SK-N-DZ (cell line): Measurements from ENCODE around the gene SLIT1.

ENCODE experiments used
- DNase-seq: peaks from one replicate; pipeline ENCODE4 v3.0.0-alpha.2; 2015; ENCODE audit warnings: low spot score

SLIT1 gene

DNA sequence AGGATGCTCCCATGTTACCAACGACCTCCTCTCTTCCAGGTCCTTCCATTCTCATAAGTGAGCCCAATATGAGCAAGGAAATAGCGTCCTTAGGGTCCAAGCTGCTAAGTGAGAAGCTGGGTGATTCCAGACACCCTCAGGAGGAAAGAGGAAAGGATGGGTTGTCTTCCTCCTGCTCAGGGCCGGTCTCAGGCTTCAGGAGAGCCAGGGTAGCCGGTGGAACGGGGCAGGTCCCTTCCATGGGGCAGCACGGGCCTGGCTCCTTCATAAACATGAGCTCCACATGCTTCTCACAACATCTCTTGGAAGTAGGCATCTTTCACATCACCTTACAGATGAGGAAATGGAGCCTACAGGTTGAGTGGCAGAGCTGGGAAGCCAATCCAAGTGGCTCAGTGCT, 12.7 kb downstream of the SLIT1 start:
- no peak for DNase-seq

- no peak for DNase-seq
These were observed 14.8 kb downstream of the SLIT1 start for GRCh38 chr10:97171001-97171400.

GRCh38 chr10:97169911-97170693, 15.7 kb downstream of the SLIT1 start:
- DNase-seq, result no peak

GRCh38 chr10:97169063-97169462, 16.7 kb downstream of the SLIT1 start:
- no peak for DNase-seq

GRCh38 chr10:97168645-97169044, 17.1 kb downstream of the SLIT1 start:
- DNase-seq, result no peak

DNA sequence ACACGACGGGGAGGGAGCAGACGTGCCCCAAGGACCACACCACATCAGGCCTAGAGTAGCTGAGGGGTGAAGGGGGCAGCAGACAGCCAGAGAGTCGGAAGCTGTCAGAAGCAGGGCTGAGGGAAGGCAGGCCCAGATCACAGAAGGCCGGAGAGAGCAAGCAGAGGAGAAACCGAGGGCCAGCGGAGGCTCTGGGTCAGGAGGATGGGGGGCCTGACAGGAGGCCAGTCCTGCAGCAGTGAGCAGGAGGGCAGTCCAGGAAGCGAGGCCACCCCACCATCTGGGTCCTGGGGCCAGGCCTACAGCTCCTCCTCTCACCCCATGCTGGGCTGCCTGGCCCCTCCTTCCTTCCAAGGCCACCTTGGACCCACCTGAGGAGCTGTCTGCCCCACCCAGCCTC, 20.3 kb downstream of the SLIT1 start:
- no peak for DNase-seq

- DNase-seq, result no peak
These were observed 21.8 kb downstream of the SLIT1 start for GRCh38 chr10:97163781-97164501.

- no peak for DNase-seq
These were observed 22.6 kb downstream of the SLIT1 start for GRCh38 chr10:97163181-97163580.

DNA sequence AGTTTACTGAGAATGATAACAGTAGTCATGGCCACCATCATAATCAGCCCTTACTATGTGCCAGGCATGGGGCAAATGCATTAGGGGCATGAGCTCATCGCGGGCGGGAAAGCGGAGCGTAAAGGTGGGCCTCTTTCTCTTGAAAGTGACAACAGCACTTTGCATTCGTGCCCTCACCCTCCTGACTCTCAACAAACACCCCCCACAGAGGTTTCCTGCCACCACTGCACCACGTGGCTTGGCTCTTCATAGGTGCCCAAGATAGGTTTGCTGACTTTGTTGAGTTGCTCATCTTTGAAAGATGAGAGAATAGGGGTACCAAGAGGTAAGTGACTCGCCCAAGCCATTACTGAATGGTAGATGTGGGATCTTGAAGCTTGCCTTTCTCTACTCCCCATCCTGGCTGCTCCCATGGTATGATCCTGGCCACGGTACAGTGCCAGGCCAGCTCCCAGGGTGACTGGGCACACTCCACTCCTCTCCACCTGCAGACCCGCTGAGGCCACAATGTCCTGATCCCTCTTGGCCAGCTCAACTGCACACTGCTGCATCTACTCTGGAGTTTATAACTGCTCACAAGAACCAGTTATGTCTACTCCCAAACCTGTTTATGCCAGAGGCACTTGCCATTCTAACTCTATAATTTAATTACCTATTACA, 26.0 kb downstream of the SLIT1 start:
- no peak for DNase-seq

- no peak for DNase-seq
These were observed 28.1 kb downstream of the SLIT1 start for GRCh38 chr10:97157578-97158095.

DNA sequence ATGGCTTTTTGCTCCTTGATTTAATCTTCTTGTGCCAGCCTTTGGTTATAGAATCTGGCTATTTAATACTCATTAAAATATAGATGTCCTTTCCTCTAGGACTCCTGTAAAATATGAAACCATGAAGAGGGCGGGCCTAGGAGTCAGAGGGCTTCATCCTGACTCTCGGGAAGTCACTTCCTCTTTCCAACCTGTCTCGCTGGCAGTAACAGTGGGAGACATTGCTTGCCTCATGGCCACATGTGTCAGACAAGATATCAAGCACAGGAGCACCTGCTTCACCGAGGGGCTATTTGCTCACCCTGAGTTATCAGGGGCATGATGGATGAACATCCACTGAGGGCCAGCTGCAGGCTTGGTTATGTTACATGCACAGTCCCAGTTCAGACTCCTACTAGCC, 31.0 kb downstream of the SLIT1 start:
- DNase-seq, result no peak

DNA sequence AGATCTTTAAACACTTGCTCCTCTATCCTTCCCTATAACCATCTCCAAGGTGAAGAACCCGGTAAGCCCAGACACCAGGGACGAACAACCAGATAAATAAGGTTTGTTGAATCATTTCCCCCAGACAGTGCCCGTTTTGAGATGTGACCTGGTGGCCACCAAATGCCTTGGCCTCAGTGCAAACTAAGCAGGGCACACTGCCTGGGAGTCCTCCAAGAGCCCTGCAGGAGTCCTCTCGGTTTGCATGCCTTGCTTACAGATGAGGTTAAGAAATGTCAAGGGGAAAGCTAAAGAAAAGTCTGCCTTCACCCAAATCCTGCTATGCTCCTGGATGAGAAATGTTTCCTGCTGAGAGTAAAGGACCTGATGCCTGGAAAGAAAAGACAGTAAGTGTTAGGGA, 31.6 kb downstream of the SLIT1 start:
- DNase-seq, result no peak

DNA sequence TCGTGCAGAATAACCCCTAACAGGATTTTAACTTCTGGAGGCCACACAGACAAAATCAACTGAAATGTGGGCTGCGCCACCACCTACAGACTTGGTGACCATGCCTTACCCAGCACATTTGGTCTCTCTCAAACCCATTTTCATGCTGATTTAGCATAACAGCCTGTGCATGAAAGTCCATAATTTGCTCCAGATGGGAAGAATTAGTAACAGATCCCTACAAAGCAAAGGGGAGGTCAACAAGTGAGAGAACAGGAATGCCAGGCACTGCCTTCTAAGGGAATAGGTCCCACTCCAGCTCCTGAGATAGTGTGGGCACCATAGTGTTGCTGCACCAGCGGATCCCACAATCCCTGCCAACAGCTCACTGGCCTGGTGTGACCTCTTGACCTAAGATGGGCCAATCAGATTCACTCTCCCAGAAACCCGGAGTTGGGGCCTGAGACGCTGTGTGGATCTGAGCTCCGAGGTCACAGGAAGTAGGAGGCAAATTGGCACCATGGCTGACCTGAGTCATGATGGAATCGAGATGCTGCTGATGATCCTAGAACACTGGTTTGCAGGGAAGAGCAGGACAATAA, 32.4 kb downstream of the SLIT1 start:
- DNase-seq, result no peak

- no peak for DNase-seq
These were observed 34.3 kb downstream of the SLIT1 start for GRCh38 chr10:97151307-97151914.

DNA sequence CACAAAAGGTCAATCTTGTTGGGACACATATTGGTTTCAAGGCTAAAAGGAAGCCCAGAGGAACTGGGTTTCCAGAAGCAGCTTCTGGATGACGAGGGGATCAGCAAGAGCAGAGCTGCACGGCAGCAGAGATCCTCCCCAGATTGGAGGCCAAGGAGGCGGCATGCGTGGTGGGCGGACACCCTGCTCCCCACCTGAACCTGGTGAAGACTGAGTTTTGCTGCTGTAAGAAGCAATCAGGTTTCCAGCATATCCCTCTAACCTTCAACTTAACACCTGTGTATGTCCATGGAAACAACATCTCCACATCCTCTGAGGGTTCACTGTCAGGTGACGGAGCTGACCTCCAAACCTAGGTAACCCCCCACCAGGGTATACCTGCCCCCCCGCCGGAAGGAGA, 35.1 kb downstream of the SLIT1 start:
- DNase-seq, result no peak

GRCh38 chr10:97150013-97150595, 35.7 kb downstream of the SLIT1 start:
- DNase-seq, result no peak

GRCh38 chr10:97149079-97149531, 36.7 kb downstream of the SLIT1 start:
- no peak for DNase-seq

DNA sequence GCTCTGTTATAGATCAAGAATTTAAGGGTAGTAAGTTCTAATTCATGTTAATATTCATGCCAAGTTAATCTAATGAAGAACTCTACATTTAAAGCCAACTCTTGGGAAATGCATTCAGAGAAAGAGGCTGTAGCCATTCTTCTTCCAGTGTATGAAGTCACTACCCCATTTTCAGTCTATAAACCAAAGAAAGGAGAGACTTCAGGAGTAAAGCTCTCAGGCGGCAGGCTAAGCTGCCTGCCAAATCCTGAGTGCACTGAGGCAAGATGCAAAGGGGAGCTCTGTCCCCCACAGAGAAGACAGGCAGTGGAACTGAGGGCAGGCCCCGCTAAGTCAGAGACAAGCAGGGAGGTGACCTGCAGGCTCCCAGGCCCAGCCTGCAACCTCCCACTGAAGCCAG, 41.5 kb downstream of the SLIT1 start:
- no peak for DNase-seq

DNA sequence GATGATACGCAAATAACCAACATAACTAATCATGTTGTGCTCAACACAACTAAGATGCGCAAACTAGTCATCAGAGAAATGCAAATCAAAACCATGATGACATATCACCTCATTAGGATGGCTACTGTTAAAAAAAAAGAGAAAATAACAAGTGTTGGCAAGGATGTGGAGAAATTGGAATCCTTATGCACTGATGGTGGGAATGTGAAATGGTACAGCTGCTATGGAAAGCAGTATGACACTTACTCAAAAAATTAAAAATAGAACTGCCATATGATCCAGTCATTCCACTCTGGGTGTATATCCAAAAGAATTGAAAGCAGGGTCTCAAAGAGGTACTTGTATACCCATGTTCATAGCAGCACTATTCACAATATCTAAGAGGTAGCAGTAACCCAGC, 42.9 kb downstream of the SLIT1 start:
- DNase-seq, result no peak

DNA sequence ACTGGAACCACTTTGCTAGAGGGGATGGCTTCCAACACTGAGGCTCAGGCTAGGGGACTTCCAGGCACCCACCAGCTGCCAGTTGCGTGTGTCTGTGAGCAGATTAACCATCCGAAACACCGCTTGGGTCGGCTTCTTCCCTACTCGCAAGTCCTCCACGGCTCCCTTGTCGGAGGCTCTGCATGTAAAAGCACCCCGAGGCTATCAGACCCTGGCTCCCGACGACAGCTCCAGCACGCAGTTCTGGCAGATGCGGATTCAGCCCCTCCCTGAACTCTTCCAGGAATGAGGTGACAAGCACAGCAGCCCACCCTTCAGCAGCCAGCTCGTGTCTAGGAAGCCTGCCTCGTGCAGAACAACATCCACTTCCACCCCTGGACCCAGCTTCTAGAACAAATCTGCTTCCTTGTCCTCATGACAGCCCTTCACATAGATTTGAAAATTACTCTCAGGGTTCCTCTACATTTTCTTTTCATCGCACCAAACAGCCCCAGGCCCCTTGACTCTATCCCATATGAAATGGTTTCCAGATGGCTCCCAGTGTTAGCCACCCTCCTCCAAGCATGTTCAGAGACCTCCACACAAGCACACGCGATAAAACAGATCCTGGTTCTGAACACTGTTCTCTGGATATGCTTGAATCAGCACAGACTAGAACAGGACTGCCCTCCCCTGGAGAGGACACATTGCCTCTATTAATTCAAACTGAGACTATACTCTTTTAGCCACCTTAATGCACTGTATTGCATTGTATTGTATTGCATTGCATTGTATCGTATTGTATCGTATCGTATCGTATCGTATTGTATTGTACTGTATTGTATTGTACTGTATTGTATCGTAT, 44.6 kb downstream of the SLIT1 start:
- DNase-seq, result no peak
